Fibroblast of villous mesenchyme (primary cell): ENCODE data around the gene NTM. TPM values are rescaled to one million over a fixed set of nuclear protein-coding genes. Genes with fewer than 3 reads are reported as not detected.

Experiments
- DNase-seq: peaks from one replicate; pipeline ENCODE4 v3.0.0-alpha.2; 2010; ENCODE audit warnings: low read depth
- H3K4me3 ChIP-seq: 2 replicates; pipeline ENCODE4 v1.5.1; 2011; ENCODE audit warnings: low read depth, mild to moderate bottlenecking, low read length
- CTCF ChIP-seq: IDR thresholded peaks from 2 replicates; pipeline ENCODE4 v1.5.1; 2012; ENCODE audit warnings: low read depth, mild to moderate bottlenecking, low read length; ENCODE audit not compliant: insufficient read depth
- total RNA-seq: library from RNA; depleted of rRNA; stranded (reverse); fragments of >200 nt; gene quantifications from 2 replicates; pipeline ENCODE4 v1.2.3, GENCODE V29; 2012

NTM gene
- total RNA-seq, 1 donor = 7.3 TPM

- no peak for DNase-seq
- no peak for TF ChIP-seq CTCF
- no peak overlapping the region for H3K4me3 ChIP-seq
Measured at GRCh38 chr11:132026746-132027145, 656.3 kb downstream of the NTM start.

GRCh38 chr11:132028380-132029240, 658.2 kb downstream of the NTM start:
- DNase-seq = peak; percentile 41
- no peak overlapping the region for H3K4me3 ChIP-seq

GRCh38 chr11:132030896-132031295, 660.5 kb downstream of the NTM start:
- no peak for DNase-seq
- H3K4me3 ChIP-seq = no peak overlapping the region
- TF ChIP-seq CTCF = no peak

More at GRCh38 chr11:132028380-132029240, 658.2 kb downstream of the NTM start:
- TF ChIP-seq CTCF = peak; percentile 47

- TF ChIP-seq CTCF = no peak
- peak; percentile 29 for DNase-seq
- no peak overlapping the region for H3K4me3 ChIP-seq
Measured at GRCh38 chr11:132032555-132032954, 662.1 kb downstream of the NTM start.

GRCh38 chr11:132033051-132033450, 662.6 kb downstream of the NTM start:
- no peak for TF ChIP-seq CTCF
- no peak for DNase-seq

GRCh38 chr11:132035228-132035627, 664.8 kb downstream of the NTM start:
- no peak for TF ChIP-seq CTCF
- no peak for DNase-seq
- no peak overlapping the region for H3K4me3 ChIP-seq

More at GRCh38 chr11:132033051-132033450, 662.6 kb downstream of the NTM start:
- no peak overlapping the region for H3K4me3 ChIP-seq
